Measurements from ENCODE around the gene CNOT3. TPM values are rescaled to one million over a fixed set of nuclear protein-coding genes. Genes with fewer than 3 reads are reported as not detected.

Gene CNOT3
- total RNA-seq, 1 experiment from 2014 or later = 91.2 TPM

GRCh38 chr19:54152267-54152666 is 14.7 kb downstream of the CNOT3 start:
- H3K9me3 Mint-ChIP-seq = no peaks in the 10 kb centered on the region
- H3T11ph ChIP-seq (ENCODE audit: low read length) = no peak overlapping the region
- H3K4me1 Mint-ChIP-seq = no peaks in the 10 kb centered on the region
- H3K4me1 ChIP-seq (ENCODE audit: insufficient read depth, low read length) = no peaks in the 10 kb centered on the region
- H2BK5ac ChIP-seq (ENCODE audit: insufficient read length, low read length) = no peak overlapping the region
- H3K14ac ChIP-seq (ENCODE audit: insufficient read depth, low read length) = no peak overlapping the region
- no peaks in the 10 kb centered on the region for H3K79me1 ChIP-seq (ENCODE audit: insufficient read depth, low read depth, low read length, poor library complexity, severe bottlenecking)
- H3K27me3 ChIP-seq (ENCODE audit: insufficient read depth, low read length) = no peaks in the 10 kb centered on the region
- H3K23ac ChIP-seq (ENCODE audit: insufficient read length, low read depth, low read length) = no peak overlapping the region
- H4K8ac ChIP-seq (replicated peaks; ENCODE audit: insufficient read length, low read depth, low read length) = no peak overlapping the region
- H2BK120ac ChIP-seq (ENCODE audit: low read depth, low read length, poor library complexity, severe bottlenecking) = no peak overlapping the region
- H3K9ac ChIP-seq (ENCODE audit: extremely low read depth, insufficient read length, low read length) = no peak overlapping the region
- no peaks in the 10 kb centered on the region for H4K20me1 ChIP-seq (ENCODE audit: control insufficient read depth, insufficient read depth, insufficient read length)
- no peak overlapping the region for H3K4me2 ChIP-seq (ENCODE audit: insufficient read depth, insufficient read length, low read length)
- no peak overlapping the region for H2BK20ac ChIP-seq (ENCODE audit: low read depth, low read length, poor library complexity, severe bottlenecking)
- no peak overlapping the region for H2AFZ ChIP-seq (ENCODE audit: low read length)
- H3K36me3 Mint-ChIP-seq (ENCODE audit: insufficient read depth in 1 of 3, low read depth in 3 of 3) = peaks cover 53 to 90% (median 87%) of the 10 kb centered on the region in 3 experiments
- H3K4me3 Mint-ChIP-seq = no peak overlapping the region
- no peaks in the 10 kb centered on the region for H3K23me2 ChIP-seq (ENCODE audit: insufficient read length, low read depth, low read length, poor library complexity, severe bottlenecking)
- H3K27me3 Mint-ChIP-seq (ENCODE audit: low read depth) = no peaks in the 10 kb centered on the region; the same call in 1 of the 2 replicates
- no peak overlapping the region for H2BK12ac ChIP-seq (ENCODE audit: insufficient read length, low read depth, low read length)
- WGBS (ENCODE audit: extremely low coverage, insufficient read length, low lambda C conversion rate) = no CpG with 5 or more reads among the region's 12 CpGs
- no peaks in the 10 kb centered on the region for H3K9me3 ChIP-seq (ENCODE audit: control insufficient read depth, low read depth, low read length)
- no peak overlapping the region for H3K27ac Mint-ChIP-seq
- no peak overlapping the region for H3K27ac ChIP-seq (ENCODE audit: insufficient read length, low read depth, low read length)
- no peak overlapping the region for H4K5ac ChIP-seq (ENCODE audit: insufficient read length, low read depth, low read length)
- no peak overlapping the region for H4K91ac ChIP-seq (ENCODE audit: insufficient read length, low read depth, low read length)
- no peak for TF ChIP-seq CTCF (conservative IDR thresholded peaks at IDR 0.05)
- no peak overlapping the region for H2BK15ac ChIP-seq (ENCODE audit: low read depth, low read length)
- H2AK5ac ChIP-seq (ENCODE audit: insufficient read length, low read length) = no peak overlapping the region
- H3K18ac ChIP-seq (ENCODE audit: insufficient read length, low read depth, low read length) = no peak overlapping the region
- no peak overlapping the region for H3K4ac ChIP-seq (ENCODE audit: low read depth, low read length)
- no peaks in the 10 kb centered on the region for H3K79me2 ChIP-seq (ENCODE audit: insufficient read depth, low read length)
- H3K56ac ChIP-seq (ENCODE audit: insufficient read length, low read depth, low read length) = no peak overlapping the region
- no peak for DNase-seq

Data from H9 (cell line).